Measurements from ENCODE around the gene ABCE1.
A peak's percentile ranks its signal among the peaks of the same experiment; 100 is the strongest.

The ABCE1 gene

GRCh38 chr4:145061318-145061920 lies 36.7 kb upstream of the ABCE1 start:
- TF ChIP-seq CTCF (IDR thresholded peaks at IDR 0.05; ENCODE audit: control extremely low read depth, extremely low read depth, low read depth, missing control alignments), result peak; percentile 32
- ChIA-PET CTCF (interaction anchor here (1.0 to 1.7 kb wide), 8 partner anchors 8 to 37 kb away, joined by 3 to 7 read pairs (median 3); partner anchors contain the start of genes ABCE1 and ANAPC10), POLR2A (no interaction called here)
- peak; percentile 22 for DNase-seq (ENCODE audit: extremely low spot score)

- CTCF ChIA-PET, result interaction anchor here (0.8 kb wide), 1 partner anchor 25 kb away, joined by 3 read pairs; no protein-coding TSS in a partner anchor
- POLR2A ChIA-PET, result no interaction called here
- DNase-seq (ENCODE audit: extremely low spot score), result no peak
- no peak for TF ChIP-seq CTCF (IDR thresholded peaks at IDR 0.05; ENCODE audit: control extremely low read depth, extremely low read depth, low read depth, missing control alignments)
These were observed 32.0 kb upstream of the ABCE1 start for GRCh38 chr4:145066063-145066501.

GRCh38 chr4:145069361-145069760 lies 28.8 kb upstream of the ABCE1 start:
- DNase-seq (ENCODE audit: extremely low spot score), result no peak
- TF ChIP-seq CTCF (IDR thresholded peaks at IDR 0.05; ENCODE audit: control extremely low read depth, extremely low read depth, low read depth, missing control alignments), result no peak
- ChIA-PET POLR2A (no interaction called here), CTCF (interaction anchor here (1.0 kb wide), 1 partner anchor 16 kb away, joined by 3 read pairs; no protein-coding TSS in a partner anchor)

GRCh38 chr4:145071560-145071959 lies 26.6 kb upstream of the ABCE1 start:
- ChIA-PET POLR2A (no interaction called here), CTCF (interaction anchor here (1.6 kb wide), 1 partner anchor 10 kb away, joined by 5 read pairs; no protein-coding TSS in a partner anchor)
- no peak for TF ChIP-seq CTCF (IDR thresholded peaks at IDR 0.05; ENCODE audit: control extremely low read depth, extremely low read depth, low read depth, missing control alignments)
- DNase-seq (ENCODE audit: extremely low spot score), result no peak

GRCh38 chr4:145075742-145076468 lies 22.2 kb upstream of the ABCE1 start:
- DNase-seq (ENCODE audit: extremely low spot score), result no peak
- CTCF ChIA-PET, result interaction anchor here (1.7 to 3.3 kb wide), 2 partner anchors 9 to 15 kb away, joined by 7 to 15 read pairs; no protein-coding TSS in a partner anchor
- POLR2A ChIA-PET, result no interaction called here
- no peak for TF ChIP-seq CTCF (IDR thresholded peaks at IDR 0.05; ENCODE audit: control extremely low read depth, extremely low read depth, low read depth, missing control alignments)

GRCh38 chr4:145076469-145076855 lies 21.6 kb upstream of the ABCE1 start:
- no peak for TF ChIP-seq CTCF (IDR thresholded peaks at IDR 0.05; ENCODE audit: control extremely low read depth, extremely low read depth, low read depth, missing control alignments)
- no peak for DNase-seq (ENCODE audit: extremely low spot score)
- ChIA-PET POLR2A (no interaction called here), CTCF (interaction anchor here (1.7 to 3.3 kb wide), 2 partner anchors 9 to 15 kb away, joined by 7 to 15 read pairs; no protein-coding TSS in a partner anchor)

Data from GM10248 (cell line).